H1 (cell line): ENCODE results near the gene ARID5A. TPM values are rescaled to one million over a fixed set of nuclear protein-coding genes. Genes with fewer than 3 reads are reported as not detected.

ENCODE experiments used
- CTCF ChIA-PET: fragments of 300-600 bp; sonication (Branson Sonifier 250); formaldehyde crosslinking; loops from one replicate; lab custom pipeline; 2021; ENCODE audit not compliant: partially characterized antibody; lab: Charles Lee
- POLR2A ChIA-PET: fragments of 300-600 bp; sonication (Branson Sonifier 250); formaldehyde crosslinking; loops from one replicate; lab custom pipeline; 2021; ENCODE audit warnings: inconsistent platforms; ENCODE audit not compliant: partially characterized antibody; lab: Charles Lee
- DNase-seq, 2 experiments: peaks; one replicate each; pipeline versions ENCODE4 v3.0.0 to v3.0.0-alpha.2; 2010 to 2022; ENCODE audit warnings: low spot score in 2 of 2, low read depth in 1 of 2, mixed read lengths in 1 of 2
- FAIRE-seq: peaks from 2 replicates; lab custom pipeline; 2011; peaks lifted over from hg19 to GRCh38; lab: Jason Lieb, UNC
- H2AFZ ChIP-seq: 2 replicates; pipeline ENCODE4 v1.8.1; 2012; ENCODE audit warnings: low read length, inconsistent platforms
- H2AK5ac ChIP-seq: 2 replicates; pipeline ENCODE4 v1.6.1; 2013; ENCODE audit warnings: low read depth, low read length
- H2BK120ac ChIP-seq: replicated peaks from 2 replicates; pipeline ENCODE3; 2013; ENCODE audit warnings: low read depth, low read length, inconsistent platforms
- H2BK12ac ChIP-seq: 2 replicates; pipeline ENCODE4 v1.6.1; 2013; ENCODE audit warnings: low read depth, low read length
- H2BK15ac ChIP-seq: 2 replicates; pipeline ENCODE4 v1.6.1; 2013; ENCODE audit warnings: low read length
- H2BK20ac ChIP-seq: 2 replicates; pipeline ENCODE4 v1.6.1; 2013; ENCODE audit warnings: low read length
- H2BK5ac ChIP-seq: 2 replicates; pipeline ENCODE4 v1.6.1; 2013; ENCODE audit warnings: low read depth, low read length
- H3K14ac ChIP-seq: 2 replicates; pipeline ENCODE4 v1.6.1; 2013; ENCODE audit warnings: inconsistent platforms; ENCODE audit not compliant: insufficient read length
- H3K18ac ChIP-seq: 2 replicates; pipeline ENCODE4 v1.6.1; 2013; ENCODE audit warnings: low read length; ENCODE audit errors: extremely low read depth
- H3K23ac ChIP-seq: 2 replicates; pipeline ENCODE4 v1.6.1; 2013; ENCODE audit warnings: inconsistent platforms; ENCODE audit not compliant: insufficient read length
- H3K23me2 ChIP-seq: 2 replicates; pipeline ENCODE4 v1.6.1; 2013; ENCODE audit warnings: low read depth, low read length
- H3K27ac ChIP-seq: 2 replicates; pipeline ENCODE4 v1.6.1; 2011; ENCODE audit warnings: low read depth, low read length, inconsistent platforms
- H3K27me3 ChIP-seq, 4 experiments: replicated peaks in 1 of 4; 1 replicate in 1 of 4; 2 replicates in 3 of 4; pipeline versions ENCODE4 v1.6.1 to v1.8.1; 2011 to 2013; ENCODE audit warnings: low read length in 3 of 4, mild to moderate bottlenecking in 3 of 4, inconsistent platforms in 2 of 4, mixed read lengths in 2 of 4, moderate library complexity in 1 of 4; ENCODE audit not compliant: control insufficient read depth in 3 of 4, insufficient read depth in 3 of 4; ENCODE audit errors: extremely low read depth in 1 of 4
- H3K36me3 ChIP-seq, 4 experiments: 2 replicates each; pipeline versions ENCODE4 v1.6.1 to v1.8.1; 2011 to 2013; ENCODE audit warnings: mild to moderate bottlenecking in 4 of 4, low read length in 3 of 4, moderate library complexity in 2 of 4, control low read depth in 1 of 4, inconsistent platforms in 1 of 4; ENCODE audit not compliant: insufficient read depth in 4 of 4, control insufficient read depth in 2 of 4
- H3K4ac ChIP-seq: replicated peaks from 2 replicates; pipeline ENCODE3; 2013; ENCODE audit warnings: low read length, low read depth, mixed read lengths, inconsistent platforms; ENCODE audit not compliant: insufficient read length
- H3K4me1 ChIP-seq, 4 experiments: replicated peaks in 1 of 4; 1 replicate in 1 of 4; 2 replicates in 3 of 4; pipeline versions ENCODE4 v1.6.1 to v1.8.1; 2011 to 2013; ENCODE audit warnings: low read length in 3 of 4, inconsistent platforms in 2 of 4, mixed read lengths in 1 of 4; ENCODE audit not compliant: insufficient read depth in 4 of 4, control insufficient read depth in 3 of 4
- H3K4me2 ChIP-seq, 2 experiments: 2 replicates each; pipeline versions ENCODE4 v1.6.1 to v1.8.1; 2011 to 2013; ENCODE audit warnings: low read depth in 2 of 2, low read length in 2 of 2, control low read depth in 1 of 2, inconsistent platforms in 1 of 2, mild to moderate bottlenecking in 1 of 2; ENCODE audit not compliant: insufficient read depth in 1 of 2
- H3K4me3 ChIP-seq, 4 experiments: fragments of 200-600, 300-600 bp in 1 of 4; sonication (generic), shearing (Covaris generic), sonication (Bioruptor Twin) in 1 of 4; 2 replicates each; pipeline versions ENCODE4 v1.5.1 to v1.8.1; 2011 to 2016; ENCODE audit warnings: low read length in 4 of 4, low read depth in 3 of 4, control low read depth in 2 of 4, inconsistent platforms in 2 of 4, mild to moderate bottlenecking in 2 of 4, mixed read lengths in 1 of 4, moderate library complexity in 1 of 4; ENCODE audit not compliant: insufficient read depth in 2 of 4; ENCODE audit errors: extremely low read depth in 1 of 4
- H3K56ac ChIP-seq: replicated peaks from 2 replicates; pipeline ENCODE3; 2013; ENCODE audit warnings: low read depth, mild to moderate bottlenecking, mixed read lengths, low read length, inconsistent platforms; ENCODE audit not compliant: insufficient read length
- H3K79me1 ChIP-seq: 2 replicates; pipeline ENCODE4 v1.6.1; 2013; ENCODE audit warnings: low read depth, low read length, control low read depth
- H3K79me2 ChIP-seq, 2 experiments: 2 replicates each; pipeline versions ENCODE4 v1.6.1 to v1.8.1; 2012 to 2013; ENCODE audit warnings: low read length in 2 of 2, mild to moderate bottlenecking in 2 of 2, inconsistent platforms in 1 of 2; ENCODE audit not compliant: insufficient read depth in 2 of 2, control insufficient read depth in 1 of 2
- H3K9ac ChIP-seq, 4 experiments: replicated peaks in 1 of 4; 1 replicate in 1 of 4; 2 replicates in 3 of 4; pipeline versions ENCODE4 v1.6.1 to v1.8.1; 2011 to 2013; ENCODE audit warnings: low read depth in 3 of 4, low read length in 3 of 4, control low read depth in 2 of 4, mild to moderate bottlenecking in 2 of 4, moderate library complexity in 2 of 4, inconsistent platforms in 1 of 4; ENCODE audit errors: extremely low read depth in 1 of 4
- H3K9me3 ChIP-seq, 2 experiments: 2 replicates each; pipeline versions ENCODE4 v1.6.1 to v1.8.1; 2012 to 2013; ENCODE audit warnings: mild to moderate bottlenecking in 2 of 2, moderate library complexity in 2 of 2, control low read depth in 1 of 2, inconsistent platforms in 1 of 2, low read depth in 1 of 2, low read length in 1 of 2, mixed read lengths in 1 of 2; ENCODE audit not compliant: insufficient read depth in 2 of 2
- H4K20me1 ChIP-seq, 2 experiments: replicated peaks in 1 of 2; 2 replicates each; pipeline versions ENCODE3 to v1.8.1; 2011 to 2013; ENCODE audit warnings: inconsistent platforms in 2 of 2, low read length in 2 of 2, mild to moderate bottlenecking in 1 of 2; ENCODE audit not compliant: insufficient read depth in 2 of 2, control insufficient read depth in 1 of 2
- H4K5ac ChIP-seq: 2 replicates; pipeline ENCODE4 v1.6.1; 2013; ENCODE audit warnings: low read length, low read depth, mixed read lengths, inconsistent platforms; ENCODE audit not compliant: insufficient read length
- H4K8ac ChIP-seq: 2 replicates; pipeline ENCODE4 v1.8.0; 2013; ENCODE audit warnings: mild to moderate bottlenecking, moderate library complexity, low read length, inconsistent platforms; ENCODE audit not compliant: insufficient read depth; ENCODE audit errors: extremely low read depth
- H4K91ac ChIP-seq: replicated peaks from 2 replicates; pipeline ENCODE3; 2013; ENCODE audit warnings: low read length, mixed read lengths, inconsistent platforms; ENCODE audit not compliant: insufficient read length
- CHD1 ChIP-seq: IDR thresholded peaks from 2 replicates; pipeline ENCODE4 v1.6.1; 2012; ENCODE audit warnings: low read depth, low read length, improper control_type of control experiment
- CTCF ChIP-seq, 3 experiments: IDR thresholded peaks; 1 replicate in 2 of 3; 2 replicates in 1 of 3; pipeline versions ENCODE4 v1.5.1 to v1.6.1; 2011; ENCODE audit warnings: low read length in 3 of 3, mild to moderate bottlenecking in 3 of 3, inconsistent platforms in 2 of 3, low read depth in 1 of 3, moderate library complexity in 1 of 3; ENCODE audit not compliant: insufficient read depth in 1 of 3; ENCODE audit errors: control extremely low read depth in 1 of 3
- EGR1 ChIP-seq: IDR thresholded peaks from 2 replicates; pipeline ENCODE4 v1.6.1; 2011; ENCODE audit warnings: low read depth, low read length, borderline replicate concordance
- POLR2A ChIP-seq, 2 experiments: IDR thresholded peaks; 1 replicate in 1 of 2; 2 replicates in 1 of 2; pipeline ENCODE4 v1.6.1; 2011; ENCODE audit warnings: low read depth in 2 of 2, low read length in 2 of 2, mild to moderate bottlenecking in 2 of 2; ENCODE audit errors: control extremely low read depth in 1 of 2
- SAP30 ChIP-seq: fragments of 300-600 bp; sonication (generic); IDR thresholded peaks from 2 replicates; pipeline ENCODE4 v1.7.1; 2012; ENCODE audit warnings: low read length, moderate library complexity, mild to moderate bottlenecking, inconsistent platforms; ENCODE audit not compliant: insufficient read depth, insufficient replicate concordance
- SP4 ChIP-seq: IDR thresholded peaks from 2 replicates; pipeline ENCODE4 v1.6.1; 2012; ENCODE audit warnings: low read length, inconsistent platforms
- USF2 ChIP-seq: IDR thresholded peaks from 2 replicates; pipeline ENCODE4 v1.6.1; 2011; ENCODE audit warnings: low read length, improper control_type of control experiment
- ZNF274 ChIP-seq: IDR thresholded peaks from 2 replicates; pipeline ENCODE4 v1.7.0; 2012; ENCODE audit warnings: low read length, borderline replicate concordance; ENCODE audit errors: extremely low read depth
- WGBS, 2 experiments: shearing (Covaris generic) in 1 of 2; methylation state at CpG; one replicate each; pipeline versions ENCODE4 v1.1.6 to v1.1.7; 2013 to 2015; ENCODE audit warnings: low lambda C conversion rate in 2 of 2, mixed read lengths in 2 of 2, inconsistent platforms in 1 of 2, low coverage in 1 of 2, missing lambda C conversion rate in 1 of 2; ENCODE audit not compliant: insufficient replicate concordance in 2 of 2, insufficient coverage in 1 of 2, insufficient read length in 1 of 2; ENCODE audit errors: extremely low coverage in 1 of 2, missing lambda C conversion rate in 1 of 2; 5-methylcytosine and 5-hydroxymethylcytosine counted together
- polyA plus RNA-seq, 7 experiments: library from polyadenylated mRNA; depleted of rRNA in 3 of 7; stranded (reverse) in 5 of 7; unstranded in 2 of 7; fragments of >200 nt in 5 of 7; fragments of 200-250 nt in 2 of 7; gene quantifications; 1 replicate in 5 of 7; 2 replicates in 1 of 7; 4 replicates in 1 of 7; pipeline versions ENCODE4 v1.2.1 to v1.2.3, GENCODE V29; 2011 to 2013; ENCODE audit warnings: missing spikeins in 2 of 7, mixed read lengths in 2 of 7
- total RNA-seq: library from RNA; stranded (reverse); fragmentation: NEBNext Ultra II Directional; extraction: Animal tissue kit (Norgen Biotek cat#: 25700); gene quantifications from 2 replicates; pipeline ENCODE4 v1.2.1, GENCODE V29; 2021

Gene ARID5A
- total and polyA plus RNA-seq, 2 of the 8 experiments (the other 6 are each of a cell fraction or from before 2014, with no cell fraction given), result 3.3 to 5.3 TPM

- H3K4me2 ChIP-seq, result peak overlapping the region; percentile 79 to 90
- no peak overlapping the region for H2BK120ac ChIP-seq
- H2BK20ac ChIP-seq, result 0 out of 2 replicates have a peak overlapping the region, but pooled peaks have one; percentile 34
- no peak overlapping the region for H3K56ac ChIP-seq
- H3K4ac ChIP-seq, result peak overlapping the region; percentile 79
- H3K4me1 ChIP-seq, result peaks cover 3 to 26% (median 18%) of the 10 kb centered on the region in 4 experiments
- no peak overlapping the region for H3K9ac ChIP-seq
- H3K79me2 ChIP-seq, result no peaks in the 10 kb centered on the region
- H2BK12ac ChIP-seq, result peak overlapping the region; percentile 91
- WGBS, 2 experiments, result 41% methylated on average over 8 of the region's 9 CpGs; no CpG with 5 or more reads in 1 of the 2 experiments
- no peak overlapping the region for H3K27ac ChIP-seq
- ChIA-PET CTCF (interaction anchor here (0.6 to 18.5 kb wide), 9 partner anchors 11 to 217 kb away, joined by 3 to 361 read pairs (median 6); partner anchors contain the start of genes ITPRIPL1 and NEURL3), POLR2A (interaction anchor here (0.7 to 4.6 kb wide), 3 partner anchors 10 to 224 kb away, joined by 3 to 33 read pairs (median 5); no protein-coding TSS in a partner anchor)
- H4K8ac ChIP-seq, result no peak overlapping the region
- H3K14ac ChIP-seq, result no peak overlapping the region
- no peak for FAIRE-seq
- 0 out of 2 replicates have a peak overlapping the region, but pooled peaks have one; percentile 25 for H2BK15ac ChIP-seq
- H3K23me2 ChIP-seq, result peaks cover 14% of the 10 kb centered on the region; the same call in 1 of the 2 replicates
- peaks cover 9 to 11% of the 10 kb centered on the region in 2 experiments for H4K20me1 ChIP-seq
- H3K4me3 ChIP-seq, result peak overlapping the region in 1 of 4 experiments; percentile 73; a peak in 3 of 8 replicates
- H4K91ac ChIP-seq, result peak overlapping the region; percentile 30
- peaks cover 10 to 30% (median 25%) of the 10 kb centered on the region in 4 experiments; a peak in 6 of 7 replicates for H3K27me3 ChIP-seq
- H2AK5ac ChIP-seq, result no peak overlapping the region; the same call in 1 of the 2 replicates
- no peak for DNase-seq
- H3K9me3 ChIP-seq, result no peaks in the 10 kb centered on the region
- H3K36me3 ChIP-seq, result no peaks in the 10 kb centered on the region
- H3K79me1 ChIP-seq, result no peaks in the 10 kb centered on the region; the same call in none of the 2 replicates
- 0 out of 2 replicates have a peak overlapping the region, but pooled peaks have one; percentile 9 for H3K18ac ChIP-seq
- H2AFZ ChIP-seq, result no peak overlapping the region
- H3K23ac ChIP-seq, result no peak overlapping the region
- peak overlapping the region; percentile 47; the same call in 1 of the 2 replicates for H2BK5ac ChIP-seq
- H4K5ac ChIP-seq, result no peak overlapping the region
- no peak for TF ChIP-seq USF2
- no peak for TF ChIP-seq SAP30
- no peak for TF ChIP-seq SP4
- no peak for TF ChIP-seq CHD1
- TF ChIP-seq ZNF274, result no peak
- TF ChIP-seq CTCF (IDR thresholded peaks at IDR 0.05; ENCODE audit: control extremely low read depth in 1 of 3, insufficient read depth in 1 of 3, low read depth in 1 of 3, low read length in 3 of 3), result no peak
- TF ChIP-seq EGR1, result no peak
- no peak for TF ChIP-seq POLR2A (IDR thresholded peaks at IDR 0.05; ENCODE audit: control extremely low read depth in 1 of 2, low read depth in 2 of 2, low read length in 2 of 2)
Observed at GRCh38 chr2:96539215-96539920, 2.8 kb downstream of the ARID5A start.
